Left lung (tissue), 10 donors: ENCODE results near the gene WHRN. TPM values are rescaled to one million over a fixed set of nuclear protein-coding genes. Genes with fewer than 3 reads are reported as not detected.

Experiments used
- ATAC-seq: fragments of 200-7000 bp; cut with Tn5 transposase; one replicate; pipeline ENCODE4 v1.9.1; 2020; ENCODE audit warnings: moderate library complexity
- DNase-seq, 4 donors: peaks; one replicate each; pipeline ENCODE4 v3.0.0-alpha.2; 2013 to 2020
- H3K27ac ChIP-seq, 2 donors: fragments of 200-600 bp; sonication (generic) in 1 of 2; one replicate each; pipeline versions ENCODE4 v1.5.0 to v1.8.0; 2020 to 2021
- H3K27me3 ChIP-seq, 2 donors: fragments of 200-600 bp; sonication (generic) in 1 of 2; one replicate each; pipeline versions ENCODE4 v1.5.0 to v1.8.0; 2020 to 2021
- H3K36me3 ChIP-seq, 2 donors: fragments of 200-600 bp; sonication (generic) in 1 of 2; one replicate each; pipeline versions ENCODE4 v1.5.0 to v1.8.0; 2020 to 2021
- H3K4me1 ChIP-seq, 2 donors: fragments of 200-600 bp; one replicate each; pipeline ENCODE4 v1.8.0; 2021
- H3K4me3 ChIP-seq, 2 donors: fragments of 200-600 bp; sonication (generic) in 1 of 2; one replicate each; pipeline versions ENCODE4 v1.5.0 to v1.8.0; 2020 to 2021; ENCODE audit warnings: mild to moderate bottlenecking in 1 of 2
- H3K9me3 ChIP-seq, 2 donors: fragments of 200-600 bp; sonication (generic) in 1 of 2; one replicate each; pipeline versions ENCODE4 v1.5.0 to v1.8.0; 2020 to 2021
- CTCF ChIP-seq, 2 donors: fragments of 200-600 bp; sonication (generic) in 1 of 2; IDR thresholded peaks; one replicate each; pipeline versions ENCODE4 v1.5.0 to v1.8.0; 2021; ENCODE audit warnings: antibody characterized with exemption in 2 of 2
- intact Hi-C, 2 donors: fragments of 100-400 bp; cut with DNase I; formaldehyde crosslinking; loops; one replicate each; pipeline versions ENCODE4 v1.11.2 to v1.14.2; 2022
- polyA plus RNA-seq, 6 donors: library from polyadenylated mRNA; unstranded; fragments of 120-200 nt; gene quantifications; one replicate each; pipeline ENCODE4 v1.2.1, GENCODE V29; 2013; ENCODE audit not compliant: insufficient read length in 6 of 6
- total RNA-seq, 2 donors: library from RNA; stranded (reverse); fragmentation: NEBNext Ultra II Directional; extraction: Animal tissue kit (Norgen Biotek cat#: 25700); gene quantifications; one replicate each; pipeline ENCODE4 v1.2.1, GENCODE V29; 2021
- donor health status: DM: no; HTN: yes; CAD: no.
- donor health status: DM: no; HTN: no; CAD: no.

The WHRN gene
- total and polyA plus RNA-seq, 8 donors, result 5.1 to 17.3 (median 10.7) TPM

GRCh38 chr9:114407889-114408288 is 97.4 kb downstream of the WHRN start:
- ATAC-seq (no peak), DNase-seq (no peak)
- Histone ChIP-seq H3K36me3 (no peaks in the 10 kb centered on the region), H3K9me3 (no peaks in the 10 kb centered on the region), H3K27me3 (no peaks in the 10 kb centered on the region), H3K4me1 (no peaks in the 10 kb centered on the region), H3K4me3 (no peak overlapping the region), H3K27ac (no peak overlapping the region)
- TF ChIP-seq CTCF (IDR thresholded peaks at IDR 0.05), result no peak
- intact Hi-C loops, result loop anchor here in 1 of 2 donors (10.0 kb wide), 1 partner anchor 247 kb away; the partner anchor contains the start of gene TEX53

GRCh38 chr9:114406441-114406840 is 98.8 kb downstream of the WHRN start:
- H3K27ac ChIP-seq, result no peak overlapping the region
- intact Hi-C loops, result loop anchor here in 1 of 2 donors (10.0 kb wide), 1 partner anchor 248 kb away; the partner anchor contains the start of gene TEX53
- ATAC-seq (no peak), DNase-seq (no peak)
- no peaks in the 10 kb centered on the region for H3K36me3 ChIP-seq
- no peaks in the 10 kb centered on the region for H3K4me1 ChIP-seq
- no peak for TF ChIP-seq CTCF (IDR thresholded peaks at IDR 0.05)
- H3K27me3 ChIP-seq, result no peaks in the 10 kb centered on the region
- no peaks in the 10 kb centered on the region for H3K9me3 ChIP-seq
- no peak overlapping the region for H3K4me3 ChIP-seq

- H3K4me1 ChIP-seq, result no peaks in the 10 kb centered on the region
- H3K27me3 ChIP-seq, result no peaks in the 10 kb centered on the region
- DNase-seq, result peak in 3 of 4 donors; percentile 74 to 87 (median 81)
- intact Hi-C loops, result loop anchor here in 1 of 2 donors (10.0 kb wide), 1 partner anchor 249 kb away; the partner anchor contains the start of gene TEX53
- H3K9me3 ChIP-seq, result no peaks in the 10 kb centered on the region
- H3K4me3 ChIP-seq, result no peak overlapping the region
- no peaks in the 10 kb centered on the region for H3K36me3 ChIP-seq
- TF ChIP-seq CTCF (IDR thresholded peaks at IDR 0.05), result peak; percentile 79 to 94
- no peak overlapping the region for H3K27ac ChIP-seq
- peak; percentile 95 for ATAC-seq
These were observed 99.8 kb downstream of the WHRN start for GRCh38 chr9:114405294-114406034.

GRCh38 chr9:114404531-114404930 is 100.7 kb downstream of the WHRN start:
- H3K36me3 ChIP-seq, result no peaks in the 10 kb centered on the region
- no peaks in the 10 kb centered on the region for H3K4me1 ChIP-seq
- no peak overlapping the region for H3K27ac ChIP-seq
- no peak overlapping the region for H3K4me3 ChIP-seq
- DNase-seq (no peak), ATAC-seq (no peak)
- no peaks in the 10 kb centered on the region for H3K27me3 ChIP-seq
- TF ChIP-seq CTCF (IDR thresholded peaks at IDR 0.05), result no peak
- intact Hi-C loops, result loop anchor here in 1 of 2 donors (10.0 kb wide), 1 partner anchor 250 kb away; the partner anchor contains the start of gene TEX53
- H3K9me3 ChIP-seq, result no peaks in the 10 kb centered on the region

- no peaks in the 10 kb centered on the region for H3K36me3 ChIP-seq
- H3K4me1 ChIP-seq, result peaks cover 0 to 7% of the 10 kb centered on the region in 2 donors
- no peak overlapping the region for H3K27ac ChIP-seq
- ATAC-seq (no peak), DNase-seq (peak in 1 of 4 donors; percentile 50)
- H3K9me3 ChIP-seq, result no peaks in the 10 kb centered on the region
- no peak overlapping the region for H3K4me3 ChIP-seq
- no peaks in the 10 kb centered on the region for H3K27me3 ChIP-seq
- intact Hi-C loops, result loop anchor here in 1 of 2 donors (10.0 kb wide), 1 partner anchor 252 kb away; the partner anchor contains the start of gene TEX53
- TF ChIP-seq CTCF (IDR thresholded peaks at IDR 0.05), result no peak
These were observed 102.0 kb downstream of the WHRN start for GRCh38 chr9:114403153-114403756.
